Smooth muscle cell (in vitro differentiated cells): ENCODE data around the gene PCDH15. TPM values are rescaled to one million over a fixed set of nuclear protein-coding genes. Genes with fewer than 3 reads are reported as not detected.

Experiments
- DNase-seq: peaks from one replicate; lab custom pipeline; 2025; ENCODE audit not compliant: unreplicated experiment; lab: John Stamatoyannopoulos, UW
- H2AFZ ChIP-seq: fragments of 200-600 bp; sonication (generic); 2 replicates; pipeline ENCODE4 v1.6.0; 2016; ENCODE audit warnings: antibody characterized with exemption, low read depth, mild to moderate bottlenecking
- H3F3A ChIP-seq: fragments of 200-600 bp; sonication (generic); 2 replicates; pipeline ENCODE4 v1.6.0; 2017; ENCODE audit warnings: antibody characterized with exemption, low read depth
- H3K27ac ChIP-seq: fragments of 200-600 bp; sonication (generic); 2 replicates; pipeline ENCODE4 v1.5.1; 2016; ENCODE audit warnings: low read depth, mild to moderate bottlenecking
- H3K27me3 ChIP-seq: fragments of 200-600 bp; sonication (generic); 2 replicates; pipeline ENCODE4 v1.6.1; 2016; ENCODE audit warnings: low read depth, mild to moderate bottlenecking
- H3K36me3 ChIP-seq: fragments of 200-600 bp; sonication (generic); 2 replicates; pipeline ENCODE4 v1.5.1; 2016; ENCODE audit warnings: low read depth
- H3K4me1 ChIP-seq: fragments of 200-600 bp; sonication (generic); 2 replicates; pipeline ENCODE4 v1.5.1; 2016; ENCODE audit warnings: low read depth
- H3K4me2 ChIP-seq: fragments of 200-600 bp; sonication (generic); 2 replicates; pipeline ENCODE4 v1.6.0; 2016; ENCODE audit warnings: mild to moderate bottlenecking
- H3K4me3 ChIP-seq: fragments of 200-600 bp; sonication (generic); 2 replicates; pipeline ENCODE4 v1.5.1; 2016; ENCODE audit warnings: mild to moderate bottlenecking
- H3K79me2 ChIP-seq: fragments of 200-600 bp; sonication (generic); 2 replicates; pipeline ENCODE4 v1.6.0; 2016; ENCODE audit warnings: low read depth, mild to moderate bottlenecking
- H3K9ac ChIP-seq: fragments of 200-600 bp; sonication (generic); 2 replicates; pipeline ENCODE4 v1.6.0; 2016; ENCODE audit warnings: low read depth
- H3K9me3 ChIP-seq: fragments of 200-600 bp; sonication (generic); replicated peaks from 2 replicates; pipeline ENCODE4 v1.5.1; 2016; ENCODE audit warnings: low read depth
- H4K20me1 ChIP-seq: fragments of 200-600 bp; sonication (generic); 2 replicates; pipeline ENCODE4 v1.6.0; 2016; ENCODE audit warnings: low read depth
- CTCF ChIP-seq: fragments of 200-600 bp; sonication (generic); IDR thresholded peaks from 2 replicates; pipeline ENCODE4 v1.5.1; 2017; ENCODE audit warnings: borderline replicate concordance, mild to moderate bottlenecking, antibody characterized with exemption; ENCODE audit not compliant: insufficient read depth, poor library complexity, severe bottlenecking
- WGBS: methylation state at CpG from one replicate; pipeline ENCODE4 v1.1.7; 2016; ENCODE audit warnings: low lambda C conversion rate; 5-methylcytosine and 5-hydroxymethylcytosine counted together
- polyA plus RNA-seq: library from polyadenylated mRNA; unstranded; fragments of >200 nt; fragmentation: Nextera tagmentation; extraction: Ambion mirVana; gene quantifications from 2 replicates; pipeline ENCODE4 v1.2.1, GENCODE V29; 2016
- total RNA-seq: library from RNA; depleted of rRNA; stranded (reverse); fragments of >200 nt; gene quantifications from 2 replicates; pipeline ENCODE4 v1.2.3, GENCODE V29; 2014

The PCDH15 gene
- total and polyA plus RNA-seq, 2 experiments from 2014 or later: not detected

DNA sequence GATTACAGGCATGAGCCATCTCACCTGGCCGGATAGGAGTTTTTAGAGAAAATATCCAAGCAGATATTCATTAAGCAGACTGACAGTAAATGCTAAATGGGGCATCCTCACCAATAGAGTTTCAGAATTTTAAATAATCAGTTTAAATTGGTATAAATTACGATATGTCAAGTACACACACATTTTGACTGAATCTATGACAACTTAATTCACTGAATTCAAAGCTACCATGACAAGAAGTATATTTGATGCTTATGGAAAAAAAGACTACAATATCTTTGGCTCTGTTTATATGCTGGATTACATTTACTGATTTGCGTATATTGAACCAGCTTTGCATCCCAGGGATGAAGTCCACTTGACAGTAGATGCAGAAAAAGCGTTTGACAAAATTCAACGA, 774.7 kb downstream of the PCDH15 start:
- no peaks in the 10 kb centered on the region for H3K27me3 ChIP-seq
- no peaks in the 10 kb centered on the region for H3K4me1 ChIP-seq
- H3K9ac ChIP-seq: no peak overlapping the region
- DNase-seq: no peak
- H3K9me3 ChIP-seq: no peaks in the 10 kb centered on the region
- no peak overlapping the region for H3K27ac ChIP-seq
- H3K4me3 ChIP-seq: no peak overlapping the region
- H2AFZ ChIP-seq: no peak overlapping the region
- no peaks in the 10 kb centered on the region for H3K36me3 ChIP-seq
- no peaks in the 10 kb centered on the region for H4K20me1 ChIP-seq
- 99% methylated on average over 5 of the region's 5 CpGs for WGBS
- no peak for TF ChIP-seq CTCF
- no peaks in the 10 kb centered on the region for H3K79me2 ChIP-seq
- H3K4me2 ChIP-seq: no peak overlapping the region
- H3F3A ChIP-seq: no peaks in the 10 kb centered on the region

- Histone ChIP-seq H3K27me3 (no peaks in the 10 kb centered on the region), H3K4me3 (no peak overlapping the region), H2AFZ (no peak overlapping the region), H3K9ac (no peak overlapping the region), H3K9me3 (no peaks in the 10 kb centered on the region), H3K4me2 (no peak overlapping the region), H4K20me1 (no peaks in the 10 kb centered on the region), H3K27ac (no peak overlapping the region), H3K4me1 (no peaks in the 10 kb centered on the region), H3K79me2 (no peaks in the 10 kb centered on the region), H3F3A (no peaks in the 10 kb centered on the region), H3K36me3 (no peaks in the 10 kb centered on the region)
- no peak for TF ChIP-seq CTCF
- 92% methylated on average over 1 of the region's 1 CpG for WGBS
- no peak for DNase-seq
Observed at GRCh38 chr10:54011117-54011516, 789.9 kb downstream of the PCDH15 start.

DNA sequence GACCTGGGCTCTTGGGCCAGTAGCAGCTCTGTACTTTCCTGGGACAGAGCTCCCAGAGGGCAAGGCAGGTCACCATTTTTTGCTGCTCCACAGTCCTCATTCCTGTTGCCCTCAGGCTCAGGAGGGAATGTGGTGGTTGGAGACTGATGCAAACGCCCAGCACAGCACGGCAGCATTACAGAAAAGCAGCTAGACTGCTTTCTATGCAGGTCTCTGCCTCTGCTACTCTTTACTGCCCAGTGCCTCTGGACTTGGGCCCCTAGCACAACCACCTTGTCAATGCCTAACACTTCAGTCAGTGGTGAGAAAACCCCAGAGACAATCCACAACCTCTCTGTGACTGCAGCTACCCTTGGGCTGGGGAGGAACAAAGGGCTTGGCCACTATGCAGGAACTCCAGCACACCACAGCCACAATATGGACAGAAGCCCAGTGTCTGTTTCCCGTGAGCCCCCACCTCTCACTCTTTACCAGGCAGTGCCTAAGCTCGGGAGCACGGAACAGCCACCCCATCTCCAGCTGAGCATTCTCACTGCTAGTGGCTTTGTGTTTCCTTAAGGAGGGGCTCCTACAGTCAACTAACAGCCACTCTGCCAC, 790.6 kb downstream of the PCDH15 start:
- no peaks in the 10 kb centered on the region for H3F3A ChIP-seq
- no peak overlapping the region for H3K9ac ChIP-seq
- TF ChIP-seq CTCF: no peak
- no peak overlapping the region for H3K4me3 ChIP-seq
- H2AFZ ChIP-seq: no peak overlapping the region
- no peak overlapping the region for H3K4me2 ChIP-seq
- no peaks in the 10 kb centered on the region for H3K4me1 ChIP-seq
- no peak for DNase-seq
- no peaks in the 10 kb centered on the region for H4K20me1 ChIP-seq
- H3K9me3 ChIP-seq: no peaks in the 10 kb centered on the region
- H3K79me2 ChIP-seq: no peaks in the 10 kb centered on the region
- no peak overlapping the region for H3K27ac ChIP-seq
- no peaks in the 10 kb centered on the region for H3K36me3 ChIP-seq
- no peaks in the 10 kb centered on the region for H3K27me3 ChIP-seq
- WGBS: 84% methylated on average over 5 of the region's 5 CpGs

- H3K9ac ChIP-seq: no peak overlapping the region
- H3K4me2 ChIP-seq: no peak overlapping the region
- no peaks in the 10 kb centered on the region for H3K36me3 ChIP-seq
- no peaks in the 10 kb centered on the region for H4K20me1 ChIP-seq
- TF ChIP-seq CTCF: no peak
- H3K27ac ChIP-seq: no peak overlapping the region
- H3K9me3 ChIP-seq: no peaks in the 10 kb centered on the region
- 90% methylated on average over 3 of the region's 3 CpGs for WGBS
- H3K79me2 ChIP-seq: no peaks in the 10 kb centered on the region
- H3K4me1 ChIP-seq: no peaks in the 10 kb centered on the region
- DNase-seq: no peak
- no peak overlapping the region for H3K4me3 ChIP-seq
- H3F3A ChIP-seq: no peaks in the 10 kb centered on the region
- H3K27me3 ChIP-seq: no peaks in the 10 kb centered on the region
- no peak overlapping the region for H2AFZ ChIP-seq
Observed at GRCh38 chr10:54009672-54010071, 791.4 kb downstream of the PCDH15 start.
